Activated T-helper 1 cell treated with anti-CD3 and anti-CD28 coated beads, Interleukin-12 subunit alpha, Interleukin-12 subunit beta, Interleukin-2, Interleukin-4 antibody, amounts not matched to agents 30 ng/mL and 10 ng/mL and 1 ng/mL, durations not matched to agents 14 hours and 24 hours and 36 hours (primary cell): ENCODE data around the gene PHF1. TPM values are rescaled to one million over a fixed set of nuclear protein-coding genes. Genes with fewer than 3 reads are reported as not detected.
"Not testable (repeated sequence)": the region's sequence is repeated elsewhere in the genome, so short reads cannot be mapped to it uniquely, and the experiment has no call there.

Source experiments
- DNase-seq: peaks from one replicate; pipeline ENCODE4 v3.0.0; 2021; ENCODE audit warnings: low spot score
- H3K27ac Mint-ChIP-seq: one replicate; pipeline ENCODE4 v1.8.0; 2021; ENCODE audit warnings: mild to moderate bottlenecking, mixed read lengths
- H3K27me3 Mint-ChIP-seq: one replicate; pipeline ENCODE4 v1.8.0; 2022; ENCODE audit warnings: mild to moderate bottlenecking, moderate library complexity, mixed read lengths; ENCODE audit not compliant: insufficient read depth
- H3K36me3 Mint-ChIP-seq: one replicate; pipeline ENCODE4 v1.8.0; 2021; ENCODE audit warnings: low read depth, mixed read lengths
- H3K4me1 Mint-ChIP-seq: one replicate; pipeline ENCODE4 v1.8.0; 2021; ENCODE audit warnings: low read depth, mixed read lengths
- H3K4me3 Mint-ChIP-seq: one replicate; pipeline ENCODE4 v1.8.0; 2021; ENCODE audit warnings: mild to moderate bottlenecking, moderate library complexity, mixed read lengths
- H3K9me3 Mint-ChIP-seq: one replicate; pipeline ENCODE4 v1.8.0; 2021; ENCODE audit warnings: mixed read lengths
- intact Hi-C: fragments of 100-400 bp; cut with micrococcal nuclease; formaldehyde crosslinking; loops from one replicate; pipeline ENCODE4 v1.15.1; 2024
- total RNA-seq: library from RNA; stranded (reverse); gene quantifications from 2 replicates; pipeline ENCODE4 v1.2.3, GENCODE V29; 2022

The PHF1 gene
- total RNA-seq, 1 donor from 2014 or later, result 38.8 TPM

- H3K4me3 Mint-ChIP-seq, DNase-seq, H3K9me3 Mint-ChIP-seq, H3K27me3 Mint-ChIP-seq, intact Hi-C loops, H3K27ac Mint-ChIP-seq: not testable (repeated sequence)
- peaks cover 22% of the 10 kb centered on the region for H3K4me1 Mint-ChIP-seq
- H3K36me3 Mint-ChIP-seq, result peaks cover 42% of the 10 kb centered on the region
Measured at GRCh38 chr6:33399881-33400280, 10.9 kb upstream of the PHF1 start.

GRCh38 chr6:33404884-33405283 lies 5.9 kb upstream of the PHF1 start:
- H3K4me3 Mint-ChIP-seq, result no peak overlapping the region
- H3K27me3 Mint-ChIP-seq, result no peaks in the 10 kb centered on the region
- no peak for DNase-seq
- no peak overlapping the region for H3K27ac Mint-ChIP-seq
- no peaks in the 10 kb centered on the region for H3K9me3 Mint-ChIP-seq
- peaks cover 15% of the 10 kb centered on the region for H3K4me1 Mint-ChIP-seq
- intact Hi-C loops, result no loop called here
- peaks cover 61% of the 10 kb centered on the region for H3K36me3 Mint-ChIP-seq

GRCh38 chr6:33405386-33405940 lies 5.4 kb upstream of the PHF1 start:
- Mint-ChIP-seq H3K36me3 (peaks cover 56% of the 10 kb centered on the region), H3K27ac (peak overlapping the region; percentile 18), H3K27me3 (no peaks in the 10 kb centered on the region), H3K9me3 (no peaks in the 10 kb centered on the region), H3K4me3 (no peak overlapping the region), H3K4me1 (peaks cover 18% of the 10 kb centered on the region)
- DNase-seq, result no peak
- intact Hi-C loops, result no loop called here

- H3K36me3 Mint-ChIP-seq, result peaks cover 52% of the 10 kb centered on the region
- H3K27ac Mint-ChIP-seq, result no peak overlapping the region
- DNase-seq, result no peak
- no peak overlapping the region for H3K4me3 Mint-ChIP-seq
- intact Hi-C loops, result no loop called here
- H3K4me1 Mint-ChIP-seq, result peaks cover 18% of the 10 kb centered on the region
- no peaks in the 10 kb centered on the region for H3K27me3 Mint-ChIP-seq
- H3K9me3 Mint-ChIP-seq, result no peaks in the 10 kb centered on the region
Measured at GRCh38 chr6:33406126-33406525, 4.7 kb upstream of the PHF1 start.

GRCh38 chr6:33407132-33407718 lies 3.6 kb upstream of the PHF1 start:
- no peak for DNase-seq
- intact Hi-C loops, result no loop called here
- Mint-ChIP-seq H3K27ac (no peak overlapping the region), H3K27me3 (no peaks in the 10 kb centered on the region), H3K36me3 (peaks cover 52% of the 10 kb centered on the region), H3K9me3 (no peaks in the 10 kb centered on the region), H3K4me1 (peaks cover 26% of the 10 kb centered on the region), H3K4me3 (no peak overlapping the region)

- Mint-ChIP-seq H3K27me3 (no peaks in the 10 kb centered on the region), H3K36me3 (peaks cover 48% of the 10 kb centered on the region), H3K9me3 (no peaks in the 10 kb centered on the region), H3K4me3 (peak overlapping the region; percentile 91), H3K4me1 (peaks cover 50% of the 10 kb centered on the region), H3K27ac (peak overlapping the region; percentile 96)
- intact Hi-C loops, result loop anchor here (1.0 to 10.0 kb wide), 12 partner anchors 8 to 1235 kb away; partner anchors contain the start of genes AGPAT1, CUTA, KIFC1 and LEMD2
- peak; percentile 99 for DNase-seq
Measured at GRCh38 chr6:33410050-33410710, 634 bp upstream of the PHF1 start.

- no peaks in the 10 kb centered on the region for H3K27me3 Mint-ChIP-seq
- H3K4me1 Mint-ChIP-seq, result peaks cover 59% of the 10 kb centered on the region
- no peaks in the 10 kb centered on the region for H3K9me3 Mint-ChIP-seq
- no peak for DNase-seq
- intact Hi-C loops, result loop anchor here (2.0 to 10.0 kb wide), 4 partner anchors 13 to 1237 kb away; partner anchors contain the start of genes AGPAT1, LEMD2, PSMB8 and RNF5
- H3K27ac Mint-ChIP-seq, result peak overlapping the region; percentile 55
- peaks cover 44% of the 10 kb centered on the region for H3K36me3 Mint-ChIP-seq
- peak overlapping the region; percentile 81 for H3K4me3 Mint-ChIP-seq
Measured at GRCh38 chr6:33411632-33412005, 805 bp downstream of the PHF1 start.

GRCh38 chr6:33412140-33413009 lies 1.6 kb downstream of the PHF1 start:
- peak overlapping the region; percentile 59 for H3K4me3 Mint-ChIP-seq
- H3K4me1 Mint-ChIP-seq, result peaks cover 66% of the 10 kb centered on the region
- peaks cover 40% of the 10 kb centered on the region for H3K36me3 Mint-ChIP-seq
- no peaks in the 10 kb centered on the region for H3K9me3 Mint-ChIP-seq
- H3K27ac Mint-ChIP-seq, result peak overlapping the region; percentile 72
- no peak for DNase-seq
- intact Hi-C loops, result loop anchor here (10.0 kb wide), 3 partner anchors 372 to 1238 kb away; partner anchors contain the start of genes AGPAT1, LEMD2, PSMB8 and RNF5
- no peaks in the 10 kb centered on the region for H3K27me3 Mint-ChIP-seq

GRCh38 chr6:33413241-33414120 lies 2.7 kb downstream of the PHF1 start:
- H3K36me3 Mint-ChIP-seq, result peaks cover 33% of the 10 kb centered on the region
- no peaks in the 10 kb centered on the region for H3K9me3 Mint-ChIP-seq
- peaks cover 72% of the 10 kb centered on the region for H3K4me1 Mint-ChIP-seq
- no peak for DNase-seq
- peak overlapping the region; percentile 41 for H3K4me3 Mint-ChIP-seq
- H3K27me3 Mint-ChIP-seq, result no peaks in the 10 kb centered on the region
- peak overlapping the region; percentile 49 for H3K27ac Mint-ChIP-seq
- intact Hi-C loops, result loop anchor here (10.0 kb wide), 3 partner anchors 371 to 1239 kb away; partner anchors contain the start of genes AGPAT1, LEMD2, PSMB8 and RNF5

GRCh38 chr6:33414592-33415271 lies 3.9 kb downstream of the PHF1 start:
- Mint-ChIP-seq H3K9me3 (no peaks in the 10 kb centered on the region), H3K27me3 (no peaks in the 10 kb centered on the region), H3K4me3 (peak overlapping the region; percentile 6), H3K27ac (peak overlapping the region; percentile 45), H3K36me3 (peaks cover 29% of the 10 kb centered on the region), H3K4me1 (peaks cover 76% of the 10 kb centered on the region)
- no peak for DNase-seq
- intact Hi-C loops, result loop anchor here (10.0 kb wide), 3 partner anchors 370 to 1240 kb away; partner anchors contain the start of genes AGPAT1, LEMD2, PSMB8 and RNF5

- Mint-ChIP-seq H3K4me1 (peaks cover 74% of the 10 kb centered on the region), H3K27ac (peak overlapping the region; percentile 96), H3K36me3 (peaks cover 29% of the 10 kb centered on the region), H3K4me3 (peak overlapping the region; percentile 95), H3K27me3 (no peaks in the 10 kb centered on the region), H3K9me3 (no peaks in the 10 kb centered on the region)
- intact Hi-C loops, result loop anchor here (2.0 to 10.0 kb wide), 5 partner anchors 15 to 1241 kb away; partner anchors contain the start of genes AGPAT1, BRD2, LEMD2 and PSMB8
- DNase-seq, result no peak
Measured at GRCh38 chr6:33415831-33416230, 5.0 kb downstream of the PHF1 start.
